ENCODE measurements around the gene SCFD2. TPM values are rescaled to one million over a fixed set of nuclear protein-coding genes. Genes with fewer than 3 reads are reported as not detected.

The SCFD2 gene
- total RNA-seq, 1 donor from 2014 or later = 11.9 TPM

DNA sequence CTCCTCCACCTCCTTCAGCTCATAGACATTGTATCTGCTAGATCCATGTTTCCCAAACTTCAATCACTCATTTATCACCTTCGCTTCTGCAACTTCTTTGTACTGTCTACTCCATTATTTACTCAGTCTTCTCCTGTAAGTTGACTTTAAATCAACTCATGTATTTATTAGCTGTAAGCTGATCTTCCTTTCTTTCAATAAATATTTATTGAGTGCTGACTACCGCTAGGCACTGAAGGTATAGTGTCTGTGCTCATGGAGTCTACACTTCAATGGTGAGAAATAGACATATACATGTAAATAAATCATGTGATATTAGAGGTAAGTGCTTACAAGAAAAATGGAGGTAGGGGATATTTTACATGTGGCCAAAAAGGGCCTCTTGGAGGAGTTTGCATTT, 429.1 kb downstream of the SCFD2 start:
- Histone ChIP-seq H3K4me1 (ENCODE audit: insufficient read depth, low read length) (peaks cover 10% of the 10 kb centered on the region), H2AFZ (ENCODE audit: low read depth, low read length) (no peak overlapping the region), H3K79me2 (ENCODE audit: insufficient read depth, low read length) (no peaks in the 10 kb centered on the region), H3K4me2 (ENCODE audit: low read length) (no peak overlapping the region), H3K27me3 (ENCODE audit: insufficient read depth, low read length) (no peaks in the 10 kb centered on the region), H3K4me3 (ENCODE audit: insufficient read depth, low read depth, low read length) (no peak overlapping the region), H3K9ac (ENCODE audit: low read length) (no peak overlapping the region), H3K27ac (ENCODE audit: low read depth, low read length) (no peak overlapping the region), H3K9me3 (ENCODE audit: insufficient read depth, low read depth, low read length) (no peaks in the 10 kb centered on the region), H3K36me3 (ENCODE audit: insufficient read depth, low read length) (no peaks in the 10 kb centered on the region), H4K20me1 (ENCODE audit: insufficient read depth, low read length) (no peaks in the 10 kb centered on the region)
- Mint-ChIP-seq H3K9me3 (ENCODE audit: unreplicated experiment) (peaks cover 3% of the 10 kb centered on the region), H3K27me3 (ENCODE audit: low read depth, unreplicated experiment) (no peaks in the 10 kb centered on the region), H3K4me1 (ENCODE audit: low read depth, unreplicated experiment) (peaks cover 4% of the 10 kb centered on the region), H3K4me3 (ENCODE audit: unreplicated experiment) (no peak overlapping the region), H3K27ac (ENCODE audit: unreplicated experiment) (no peak overlapping the region), H3K36me3 (ENCODE audit: low read depth, unreplicated experiment) (peaks cover 5% of the 10 kb centered on the region)
- DNase-seq (ENCODE audit: low read depth) = no peak
- TF ChIP-seq EZH2 (IDR thresholded peaks at IDR 0.05; ENCODE audit: insufficient read depth, low read length) = no peak
- TF ChIP-seq, protein P1, sequence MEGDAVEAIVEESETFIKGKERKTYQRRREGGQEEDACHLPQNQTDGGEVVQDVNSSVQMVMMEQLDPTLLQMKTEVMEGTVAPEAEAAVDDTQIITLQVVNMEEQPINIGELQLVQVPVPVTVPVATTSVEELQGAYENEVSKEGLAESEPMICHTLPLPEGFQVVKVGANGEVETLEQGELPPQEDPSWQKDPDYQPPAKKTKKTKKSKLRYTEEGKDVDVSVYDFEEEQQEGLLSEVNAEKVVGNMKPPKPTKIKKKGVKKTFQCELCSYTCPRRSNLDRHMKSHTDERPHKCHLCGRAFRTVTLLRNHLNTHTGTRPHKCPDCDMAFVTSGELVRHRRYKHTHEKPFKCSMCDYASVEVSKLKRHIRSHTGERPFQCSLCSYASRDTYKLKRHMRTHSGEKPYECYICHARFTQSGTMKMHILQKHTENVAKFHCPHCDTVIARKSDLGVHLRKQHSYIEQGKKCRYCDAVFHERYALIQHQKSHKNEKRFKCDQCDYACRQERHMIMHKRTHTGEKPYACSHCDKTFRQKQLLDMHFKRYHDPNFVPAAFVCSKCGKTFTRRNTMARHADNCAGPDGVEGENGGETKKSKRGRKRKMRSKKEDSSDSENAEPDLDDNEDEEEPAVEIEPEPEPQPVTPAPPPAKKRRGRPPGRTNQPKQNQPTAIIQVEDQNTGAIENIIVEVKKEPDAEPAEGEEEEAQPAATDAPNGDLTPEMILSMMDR (IDR thresholded peaks at IDR 0.05; ENCODE audit: insufficient read depth, low read depth, low read length) = no peak
- no peak for FAIRE-seq

DNA sequence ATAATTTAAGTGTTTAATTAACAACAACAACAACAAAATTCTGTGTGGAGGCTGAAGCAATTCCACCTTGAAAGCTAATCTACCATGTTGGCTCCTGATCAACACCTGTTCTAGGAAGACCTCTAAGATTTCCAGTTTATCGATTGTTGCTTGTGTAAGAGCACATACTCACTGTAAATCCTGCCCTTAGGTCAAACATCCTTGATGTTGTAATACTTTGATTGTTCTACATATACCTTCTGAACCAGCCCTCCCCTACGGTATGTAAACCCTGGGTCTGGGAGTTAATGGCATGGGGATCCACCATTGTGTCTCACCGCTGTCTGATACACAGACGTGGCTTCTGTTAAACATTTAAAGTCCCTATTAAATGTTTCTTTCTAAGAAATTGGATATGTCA, 430.5 kb downstream of the SCFD2 start:
- no peaks in the 10 kb centered on the region for H3K27me3 ChIP-seq (ENCODE audit: insufficient read depth, low read length)
- FAIRE-seq (no peak), DNase-seq (ENCODE audit: low read depth) (no peak)
- H3K36me3 ChIP-seq (ENCODE audit: insufficient read depth, low read length) = no peaks in the 10 kb centered on the region
- H3K9ac ChIP-seq (ENCODE audit: low read length) = no peak overlapping the region
- H3K4me2 ChIP-seq (ENCODE audit: low read length) = no peak overlapping the region
- no peak overlapping the region for H3K4me3 Mint-ChIP-seq (ENCODE audit: unreplicated experiment)
- H2AFZ ChIP-seq (ENCODE audit: low read depth, low read length) = no peak overlapping the region
- TF ChIP-seq, protein P1 (IDR thresholded peaks at IDR 0.05; ENCODE audit: insufficient read depth, low read depth, low read length) = no peak
- no peak for TF ChIP-seq EZH2 (IDR thresholded peaks at IDR 0.05; ENCODE audit: insufficient read depth, low read length)
- no peak overlapping the region for H3K27ac ChIP-seq (ENCODE audit: low read depth, low read length)
- no peaks in the 10 kb centered on the region for H3K79me2 ChIP-seq (ENCODE audit: insufficient read depth, low read length)
- H3K4me3 ChIP-seq (ENCODE audit: insufficient read depth, low read depth, low read length) = no peak overlapping the region
- H4K20me1 ChIP-seq (ENCODE audit: insufficient read depth, low read length) = no peaks in the 10 kb centered on the region
- no peak overlapping the region for H3K27ac Mint-ChIP-seq (ENCODE audit: unreplicated experiment)
- no peaks in the 10 kb centered on the region for H3K27me3 Mint-ChIP-seq (ENCODE audit: low read depth, unreplicated experiment)
- peaks cover 3% of the 10 kb centered on the region for H3K9me3 Mint-ChIP-seq (ENCODE audit: unreplicated experiment)
- peaks cover 4% of the 10 kb centered on the region for H3K4me1 Mint-ChIP-seq (ENCODE audit: low read depth, unreplicated experiment)
- no peaks in the 10 kb centered on the region for H3K9me3 ChIP-seq (ENCODE audit: insufficient read depth, low read depth, low read length)
- peaks cover 10% of the 10 kb centered on the region for H3K4me1 ChIP-seq (ENCODE audit: insufficient read depth, low read length)
- H3K36me3 Mint-ChIP-seq (ENCODE audit: low read depth, unreplicated experiment) = peaks cover 5% of the 10 kb centered on the region

DNA sequence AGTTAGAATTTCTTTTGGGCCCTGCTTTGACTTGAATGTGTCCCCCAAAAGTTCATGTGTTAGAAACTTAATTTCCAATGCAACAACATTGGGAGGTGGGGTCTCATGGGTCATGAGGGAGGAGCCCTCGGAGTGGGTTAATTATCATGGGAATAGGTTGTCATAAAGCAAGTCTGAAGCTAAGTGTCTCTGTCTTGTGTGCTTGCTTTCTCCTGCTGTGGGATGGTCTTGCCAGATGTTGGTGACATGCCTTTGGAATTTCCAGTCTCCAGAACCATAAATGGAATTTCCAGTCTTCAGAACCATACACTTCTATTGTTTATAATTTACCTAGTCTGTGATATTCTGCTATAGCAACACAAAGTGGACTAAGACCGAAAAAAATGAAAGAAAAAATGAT, 432.1 kb downstream of the SCFD2 start:
- peaks cover 4% of the 10 kb centered on the region for H3K4me1 Mint-ChIP-seq (ENCODE audit: low read depth, unreplicated experiment)

More for the DNA sequence above, 432.1 kb downstream of the SCFD2 start:
- H3K9me3 ChIP-seq (ENCODE audit: insufficient read depth, low read depth, low read length) = no peaks in the 10 kb centered on the region
- FAIRE-seq = peak; percentile 59
- H3K36me3 ChIP-seq (ENCODE audit: insufficient read depth, low read length) = no peaks in the 10 kb centered on the region
- H3K4me1 ChIP-seq (ENCODE audit: insufficient read depth, low read length) = peaks cover 10% of the 10 kb centered on the region
- H3K27me3 ChIP-seq (ENCODE audit: insufficient read depth, low read length) = no peaks in the 10 kb centered on the region
- no peak overlapping the region for H3K4me3 ChIP-seq (ENCODE audit: insufficient read depth, low read depth, low read length)
- H3K27ac ChIP-seq (ENCODE audit: low read depth, low read length) = peak overlapping the region; percentile 18
- Mint-ChIP-seq H3K27ac (ENCODE audit: unreplicated experiment) (no peak overlapping the region), H3K27me3 (ENCODE audit: low read depth, unreplicated experiment) (no peaks in the 10 kb centered on the region), H3K4me3 (ENCODE audit: unreplicated experiment) (no peak overlapping the region), H3K36me3 (ENCODE audit: low read depth, unreplicated experiment) (peaks cover 2% of the 10 kb centered on the region), H3K9me3 (ENCODE audit: unreplicated experiment) (peaks cover 3% of the 10 kb centered on the region)
- no peaks in the 10 kb centered on the region for H4K20me1 ChIP-seq (ENCODE audit: insufficient read depth, low read length)
- H3K9ac ChIP-seq (ENCODE audit: low read length) = no peak overlapping the region
- H3K4me2 ChIP-seq (ENCODE audit: low read length) = no peak overlapping the region
- no peak for TF ChIP-seq EZH2 (IDR thresholded peaks at IDR 0.05; ENCODE audit: insufficient read depth, low read length)
- TF ChIP-seq, protein P1 (IDR thresholded peaks at IDR 0.05; ENCODE audit: insufficient read depth, low read depth, low read length) = no peak
- no peaks in the 10 kb centered on the region for H3K79me2 ChIP-seq (ENCODE audit: insufficient read depth, low read length)
- DNase-seq (ENCODE audit: low read depth) = no peak
- H2AFZ ChIP-seq (ENCODE audit: low read depth, low read length) = no peak overlapping the region

Measured in astrocyte (in vitro differentiated cells and primary cell).